Endothelial cell (in vitro differentiated cells): ENCODE data around the gene TSNAX. TPM values are rescaled to one million over a fixed set of nuclear protein-coding genes. Genes with fewer than 3 reads are reported as not detected.

Experiments
- DNase-seq: peaks from one replicate; pipeline ENCODE4 v3.0.0; 2021; ENCODE audit warnings: low spot score
- H3K27ac Mint-ChIP-seq: one replicate; pipeline ENCODE4 v1.8.0; 2021; ENCODE audit warnings: mixed read lengths, inconsistent platforms; ENCODE audit not compliant: unreplicated experiment
- H3K27me3 Mint-ChIP-seq: one replicate; pipeline ENCODE4 v1.8.0; 2021; ENCODE audit warnings: mild to moderate bottlenecking, moderate library complexity, mixed read lengths, inconsistent platforms; ENCODE audit not compliant: unreplicated experiment
- H3K36me3 Mint-ChIP-seq: one replicate; pipeline ENCODE4 v1.8.0; 2021; ENCODE audit warnings: mild to moderate bottlenecking, low read depth, mixed read lengths, inconsistent platforms; ENCODE audit not compliant: unreplicated experiment
- H3K4me1 Mint-ChIP-seq: one replicate; pipeline ENCODE4 v1.8.0; 2021; ENCODE audit warnings: mild to moderate bottlenecking, mixed read lengths, inconsistent platforms; ENCODE audit not compliant: unreplicated experiment
- H3K4me3 Mint-ChIP-seq: one replicate; pipeline ENCODE4 v1.8.0; 2021; ENCODE audit warnings: mild to moderate bottlenecking, mixed read lengths, inconsistent platforms; ENCODE audit not compliant: unreplicated experiment
- H3K9me3 Mint-ChIP-seq: one replicate; pipeline ENCODE4 v1.8.0; 2021; ENCODE audit warnings: mixed read lengths, inconsistent platforms; ENCODE audit not compliant: unreplicated experiment
- total RNA-seq: library from RNA; stranded (reverse); fragmentation: NEBNext Ultra II Directional; extraction: Animal tissue kit (Norgen Biotek cat#: 25700); gene quantifications from one replicate; pipeline ENCODE4 v1.2.1, GENCODE V29; 2021; ENCODE audit not compliant: unreplicated experiment
- TF ChIP-seq, protein P1 (sequence below): fragments of 200-600 bp; sonication (generic); IDR thresholded peaks from one replicate; pipeline ENCODE4 v1.5.0; 2021; ENCODE audit warnings: antibody characterized with exemption; ENCODE audit not compliant: unreplicated experiment

Gene TSNAX
- total RNA-seq, 1 donor from 2014 or later, result 35.4 TPM

DNA sequence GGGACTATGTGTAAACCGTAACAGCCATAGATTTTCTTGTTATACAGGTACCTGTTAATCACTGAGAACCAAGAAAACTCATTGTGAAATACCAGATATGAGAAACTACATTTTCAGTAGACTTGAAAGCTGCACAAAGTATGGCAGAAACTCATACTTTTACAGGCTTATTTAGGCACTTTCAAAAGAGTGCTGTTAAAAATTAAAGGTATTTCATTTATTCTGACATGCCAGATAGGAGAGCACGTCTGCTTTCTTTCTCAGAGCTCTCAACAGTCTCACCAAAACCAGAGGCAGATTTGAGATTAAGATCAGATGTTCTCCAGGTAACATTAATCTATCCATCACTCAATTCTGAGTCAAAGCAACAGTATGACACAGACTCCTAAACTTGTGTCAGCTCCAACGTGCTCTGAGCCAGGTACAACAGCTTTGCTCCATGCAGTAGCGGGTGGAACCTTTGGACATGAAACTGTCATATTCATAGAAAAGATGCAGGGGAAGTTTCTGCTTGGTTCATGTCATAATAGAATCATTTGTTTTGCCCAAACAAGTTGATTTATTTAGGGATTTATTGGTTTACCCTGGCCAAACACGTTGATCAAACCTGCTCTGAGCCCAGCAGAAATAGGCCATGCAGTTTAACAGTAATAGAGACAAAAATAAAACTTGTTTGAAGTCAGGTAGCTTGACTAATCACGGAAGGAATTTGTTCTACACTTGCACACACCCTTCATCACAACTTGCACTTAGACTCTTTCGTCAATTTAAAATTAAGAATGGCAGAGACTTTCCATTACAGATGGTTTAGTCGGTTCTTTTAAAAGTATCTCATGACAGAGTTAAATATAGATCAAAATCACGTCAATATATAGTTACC is 20.8 kb upstream of the TSNAX start:
- H3K9me3 Mint-ChIP-seq, result no peaks in the 10 kb centered on the region
- H3K27ac Mint-ChIP-seq, result no peak overlapping the region
- no peak overlapping the region for H3K4me3 Mint-ChIP-seq
- no peaks in the 10 kb centered on the region for H3K27me3 Mint-ChIP-seq
- peaks cover 2% of the 10 kb centered on the region for H3K36me3 Mint-ChIP-seq
- TF ChIP-seq, protein P1, sequence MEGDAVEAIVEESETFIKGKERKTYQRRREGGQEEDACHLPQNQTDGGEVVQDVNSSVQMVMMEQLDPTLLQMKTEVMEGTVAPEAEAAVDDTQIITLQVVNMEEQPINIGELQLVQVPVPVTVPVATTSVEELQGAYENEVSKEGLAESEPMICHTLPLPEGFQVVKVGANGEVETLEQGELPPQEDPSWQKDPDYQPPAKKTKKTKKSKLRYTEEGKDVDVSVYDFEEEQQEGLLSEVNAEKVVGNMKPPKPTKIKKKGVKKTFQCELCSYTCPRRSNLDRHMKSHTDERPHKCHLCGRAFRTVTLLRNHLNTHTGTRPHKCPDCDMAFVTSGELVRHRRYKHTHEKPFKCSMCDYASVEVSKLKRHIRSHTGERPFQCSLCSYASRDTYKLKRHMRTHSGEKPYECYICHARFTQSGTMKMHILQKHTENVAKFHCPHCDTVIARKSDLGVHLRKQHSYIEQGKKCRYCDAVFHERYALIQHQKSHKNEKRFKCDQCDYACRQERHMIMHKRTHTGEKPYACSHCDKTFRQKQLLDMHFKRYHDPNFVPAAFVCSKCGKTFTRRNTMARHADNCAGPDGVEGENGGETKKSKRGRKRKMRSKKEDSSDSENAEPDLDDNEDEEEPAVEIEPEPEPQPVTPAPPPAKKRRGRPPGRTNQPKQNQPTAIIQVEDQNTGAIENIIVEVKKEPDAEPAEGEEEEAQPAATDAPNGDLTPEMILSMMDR, result no peak
- no peak for DNase-seq
- H3K4me1 Mint-ChIP-seq, result no peaks in the 10 kb centered on the region

DNA sequence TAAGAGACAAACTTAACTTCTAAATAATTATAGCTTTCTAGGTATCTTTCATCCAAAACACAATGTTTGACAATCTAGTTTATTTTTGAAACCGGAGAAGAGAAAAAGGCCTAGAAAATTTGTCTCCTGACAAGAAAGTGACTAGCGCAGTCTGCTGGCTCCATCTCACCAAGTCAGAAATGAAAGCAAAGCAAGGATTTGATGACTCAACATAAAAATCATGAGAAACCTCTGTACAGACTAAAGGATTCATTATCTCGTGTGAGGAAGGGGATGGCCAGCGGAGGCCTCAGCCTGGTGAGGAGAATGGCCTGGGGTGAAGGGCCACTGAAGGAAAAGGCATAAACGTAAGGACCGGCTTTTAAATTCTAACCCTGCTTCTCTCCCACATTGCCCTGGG is 20.0 kb upstream of the TSNAX start:
- no peak for DNase-seq
- TF ChIP-seq, protein P1, result no peak
- no peaks in the 10 kb centered on the region for H3K9me3 Mint-ChIP-seq
- H3K36me3 Mint-ChIP-seq, result no peaks in the 10 kb centered on the region
- H3K27me3 Mint-ChIP-seq, result no peaks in the 10 kb centered on the region
- no peak overlapping the region for H3K4me3 Mint-ChIP-seq
- no peak overlapping the region for H3K27ac Mint-ChIP-seq
- no peaks in the 10 kb centered on the region for H3K4me1 Mint-ChIP-seq

DNA sequence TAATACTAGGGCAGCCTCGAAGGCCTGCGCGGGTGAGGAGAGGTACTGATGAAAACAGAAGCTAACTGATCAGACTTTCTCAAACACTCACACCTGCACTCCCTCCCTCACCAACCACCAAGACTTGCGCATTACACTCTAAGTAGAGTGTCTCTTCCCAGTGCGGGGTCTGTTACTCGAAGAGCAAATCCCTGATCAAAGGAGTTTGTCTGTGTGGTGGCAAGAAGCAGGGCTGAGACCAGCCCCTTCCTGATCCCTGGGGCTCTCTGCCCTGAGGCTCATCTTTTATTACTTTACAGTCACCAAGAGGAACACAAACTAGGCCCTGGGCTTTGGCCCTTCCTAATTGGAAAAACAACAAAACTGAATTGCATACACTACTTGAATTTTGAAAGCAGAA is 19.5 kb upstream of the TSNAX start:
- H3K27ac Mint-ChIP-seq, result no peak overlapping the region
- no peaks in the 10 kb centered on the region for H3K27me3 Mint-ChIP-seq
- no peaks in the 10 kb centered on the region for H3K4me1 Mint-ChIP-seq
- no peak overlapping the region for H3K4me3 Mint-ChIP-seq
- H3K9me3 Mint-ChIP-seq, result no peaks in the 10 kb centered on the region
- no peak for DNase-seq
- no peaks in the 10 kb centered on the region for H3K36me3 Mint-ChIP-seq
- TF ChIP-seq, protein P1, result no peak

DNA sequence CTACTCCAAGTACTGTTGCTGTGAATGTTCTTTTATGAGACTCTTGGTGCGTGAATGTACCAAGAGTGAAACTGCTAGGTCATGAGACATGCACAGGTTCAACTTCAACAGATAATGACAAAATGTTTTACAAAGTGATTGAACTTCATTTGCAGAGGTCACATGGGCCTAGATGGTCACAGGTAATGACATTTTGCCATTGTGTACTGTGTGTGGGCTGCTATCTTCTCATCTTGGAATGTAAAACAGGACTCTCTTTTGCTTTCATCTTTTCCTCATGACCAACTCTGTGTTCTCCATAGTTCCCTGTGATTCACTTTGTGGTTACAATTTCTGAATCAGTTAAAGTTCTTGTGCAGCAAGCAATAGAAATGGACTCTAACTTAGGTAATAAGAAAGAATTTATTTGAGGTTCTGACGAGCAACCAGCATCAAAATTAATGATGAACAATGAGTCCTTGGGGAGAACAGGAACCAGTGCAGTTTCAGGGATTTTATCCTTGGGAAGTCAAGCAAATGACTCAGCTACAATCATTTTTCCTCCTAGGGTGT is 16.2 kb upstream of the TSNAX start:
- TF ChIP-seq, protein P1, result no peak
- Mint-ChIP-seq H3K27me3 (no peaks in the 10 kb centered on the region), H3K9me3 (no peaks in the 10 kb centered on the region), H3K27ac (no peak overlapping the region), H3K4me3 (no peak overlapping the region), H3K36me3 (no peaks in the 10 kb centered on the region), H3K4me1 (peaks cover 9% of the 10 kb centered on the region)
- no peak for DNase-seq

DNA sequence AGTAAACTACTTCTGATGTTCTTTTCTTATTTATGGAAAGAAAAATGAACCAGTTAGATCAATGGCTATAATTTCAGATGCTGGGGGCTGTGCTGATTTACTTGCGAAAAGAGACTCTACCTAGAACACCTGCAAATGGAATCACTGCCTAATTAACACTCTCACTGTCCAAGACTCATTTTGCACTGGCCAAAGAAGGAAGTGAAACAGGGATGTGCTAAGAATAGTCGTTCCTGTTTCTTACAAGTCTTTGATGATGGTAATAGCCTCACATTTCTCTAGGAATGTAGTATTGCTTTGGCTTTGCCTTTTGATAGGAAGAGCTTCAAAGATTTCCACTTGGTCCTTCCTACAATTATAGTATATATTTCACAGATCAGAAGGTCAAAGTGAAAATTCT is 12.7 kb upstream of the TSNAX start:
- no peaks in the 10 kb centered on the region for H3K36me3 Mint-ChIP-seq
- TF ChIP-seq, protein P1, result no peak
- no peaks in the 10 kb centered on the region for H3K9me3 Mint-ChIP-seq
- no peak overlapping the region for H3K4me3 Mint-ChIP-seq
- no peaks in the 10 kb centered on the region for H3K27me3 Mint-ChIP-seq
- DNase-seq, result no peak
- peaks cover 12% of the 10 kb centered on the region for H3K4me1 Mint-ChIP-seq
- no peak overlapping the region for H3K27ac Mint-ChIP-seq
